Progenitor cell of endocrine pancreas (in vitro differentiated cells): Measurements from ENCODE around the gene GATAD2B. TPM values are rescaled to one million over a fixed set of nuclear protein-coding genes. Genes with fewer than 3 reads are reported as not detected.

Source experiments
- DNase-seq: peaks from one replicate; pipeline ENCODE4 v3.0.0; 2021; ENCODE audit warnings: low spot score; ENCODE audit not compliant: unreplicated experiment
- H3K27ac Mint-ChIP-seq: 2 replicates; pipeline ENCODE4 v1.8.0; 2021; ENCODE audit warnings: mild to moderate bottlenecking, moderate library complexity, mixed read lengths
- H3K27me3 Mint-ChIP-seq: 2 replicates; pipeline ENCODE4 v1.8.0; 2021; ENCODE audit warnings: mixed read lengths
- H3K36me3 Mint-ChIP-seq: 2 replicates; pipeline ENCODE4 v1.8.0; 2022; ENCODE audit warnings: mixed read lengths; ENCODE audit not compliant: insufficient read depth
- H3K4me1 Mint-ChIP-seq: 2 replicates; pipeline ENCODE4 v1.8.0; 2021; ENCODE audit warnings: low read depth, mixed read lengths
- H3K4me3 Mint-ChIP-seq: 2 replicates; pipeline ENCODE4 v1.8.0; 2021; ENCODE audit warnings: low read depth, mild to moderate bottlenecking, moderate library complexity, mixed read lengths
- H3K9me3 Mint-ChIP-seq: 2 replicates; pipeline ENCODE4 v1.8.0; 2021; ENCODE audit warnings: low read depth, mixed read lengths
- CTCF ChIP-seq: fragments of 200-600 bp; sonication (generic); IDR thresholded peaks from one replicate; pipeline ENCODE4 v1.5.0; 2021; ENCODE audit warnings: antibody characterized with exemption, mild to moderate bottlenecking; ENCODE audit not compliant: unreplicated experiment
- total RNA-seq: library from RNA; stranded (reverse); gene quantifications from 2 replicates; pipeline ENCODE4 v1.2.1, GENCODE V29; 2021

Gene GATAD2B
- total RNA-seq, 1 donor from 2014 or later, result 52.6 TPM

- no peak overlapping the region for H3K27ac Mint-ChIP-seq
- H3K9me3 Mint-ChIP-seq, result no peaks in the 10 kb centered on the region
- DNase-seq, result no peak
- no peaks in the 10 kb centered on the region for H3K27me3 Mint-ChIP-seq
- TF ChIP-seq CTCF, result no peak
- no peaks in the 10 kb centered on the region for H3K36me3 Mint-ChIP-seq
- H3K4me1 Mint-ChIP-seq, result peaks cover 9% of the 10 kb centered on the region
- H3K4me3 Mint-ChIP-seq, result no peak overlapping the region
These were observed 124.3 kb downstream of the GATAD2B start for GRCh38 chr1:153798468-153798780.

GRCh38 chr1:153796786-153797659 lies 125.7 kb downstream of the GATAD2B start:
- peak; percentile 66 for DNase-seq
- Mint-ChIP-seq H3K27ac (peak overlapping the region; percentile 68), H3K9me3 (no peaks in the 10 kb centered on the region), H3K27me3 (no peaks in the 10 kb centered on the region), H3K4me1 (peaks cover 9% of the 10 kb centered on the region), H3K4me3 (no peak overlapping the region), H3K36me3 (no peaks in the 10 kb centered on the region)
- TF ChIP-seq CTCF, result peak; percentile 84

DNA sequence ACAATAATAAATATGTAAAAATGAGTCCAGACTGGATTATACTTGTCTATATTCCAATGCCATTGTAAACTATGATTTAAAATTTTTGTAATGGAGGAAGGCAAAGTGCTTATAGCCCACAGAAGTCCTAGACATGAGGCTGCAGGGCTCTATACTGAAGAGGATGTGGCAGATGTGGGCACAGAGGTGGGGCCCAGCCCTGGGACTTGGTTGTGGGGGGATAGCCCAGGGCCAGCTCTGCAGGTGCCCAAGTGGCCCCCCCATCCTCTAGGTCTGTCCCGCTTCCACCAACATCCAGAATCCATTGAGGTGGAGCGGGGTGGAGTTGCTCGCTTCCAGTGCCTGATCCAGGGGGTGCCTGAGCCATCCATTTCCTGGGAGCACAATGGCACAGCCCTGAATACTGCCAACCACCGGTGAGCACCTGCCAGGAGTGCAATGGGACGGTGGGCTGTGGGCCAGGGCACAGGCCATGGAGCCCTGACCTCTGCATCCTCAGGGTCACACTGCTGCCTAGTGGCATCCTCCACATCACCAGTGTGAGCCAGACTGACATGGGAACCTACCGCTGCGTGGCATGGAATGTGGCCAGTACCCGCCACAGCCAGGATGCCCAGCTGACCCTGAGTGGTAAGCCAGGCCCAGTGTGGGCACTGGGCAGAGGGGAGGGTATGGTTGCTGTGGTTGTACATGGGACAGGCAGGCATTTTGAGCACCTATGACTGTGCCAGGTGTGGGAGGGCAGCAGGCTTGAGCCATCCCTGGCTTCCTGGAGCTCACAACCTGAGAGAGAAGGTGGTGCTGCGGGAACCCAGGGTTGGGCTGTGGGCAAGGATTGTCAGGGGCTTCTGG lies 126.6 kb downstream of the GATAD2B start:
- H3K27ac Mint-ChIP-seq, result peak overlapping the region; percentile 68
- DNase-seq, result no peak
- no peaks in the 10 kb centered on the region for H3K36me3 Mint-ChIP-seq
- H3K9me3 Mint-ChIP-seq, result no peaks in the 10 kb centered on the region
- TF ChIP-seq CTCF, result no peak
- no peaks in the 10 kb centered on the region for H3K27me3 Mint-ChIP-seq
- H3K4me1 Mint-ChIP-seq, result peaks cover 9% of the 10 kb centered on the region
- H3K4me3 Mint-ChIP-seq, result no peak overlapping the region

GRCh38 chr1:153795330-153795837 lies 127.4 kb downstream of the GATAD2B start:
- Mint-ChIP-seq H3K4me3 (no peak overlapping the region), H3K27me3 (peaks cover under 1% of the 10 kb centered on the region), H3K36me3 (no peaks in the 10 kb centered on the region), H3K4me1 (peaks cover 9% of the 10 kb centered on the region), H3K27ac (peak overlapping the region; percentile 79), H3K9me3 (no peaks in the 10 kb centered on the region)
- no peak for DNase-seq
- no peak for TF ChIP-seq CTCF

GRCh38 chr1:153794624-153795329 lies 128.0 kb downstream of the GATAD2B start:
- H3K36me3 Mint-ChIP-seq, result no peaks in the 10 kb centered on the region
- peak overlapping the region; percentile 94 for H3K27ac Mint-ChIP-seq
- H3K4me3 Mint-ChIP-seq, result peak overlapping the region; percentile 8
- H3K9me3 Mint-ChIP-seq, result no peaks in the 10 kb centered on the region
- peaks cover 7% of the 10 kb centered on the region for H3K27me3 Mint-ChIP-seq
- H3K4me1 Mint-ChIP-seq, result peaks cover 9% of the 10 kb centered on the region
- no peak for TF ChIP-seq CTCF
- DNase-seq, result no peak
